NB4 (cell line): ENCODE results near the gene SEPTIN8.

Source experiments
- DNase-seq: peaks from one replicate; pipeline ENCODE4 v3.0.0; 2010; ENCODE audit warnings: low read depth
- H3K4me3 ChIP-seq: one replicate; pipeline ENCODE4 v1.5.1; 2011; ENCODE audit warnings: mild to moderate bottlenecking, low read depth, low read length, moderate library complexity
- CTCF ChIP-seq: IDR thresholded peaks from one replicate; pipeline ENCODE4 v1.5.1; 2012; ENCODE audit warnings: low read depth, low read length
- MAX ChIP-seq: IDR thresholded peaks from 2 replicates; pipeline ENCODE4 v1.6.1; 2011; ENCODE audit warnings: low read depth, low read length
- MYC ChIP-seq: IDR thresholded peaks from 2 replicates; pipeline ENCODE4 v1.6.1; 2011; ENCODE audit warnings: low read depth, low read length
- POLR2A ChIP-seq: IDR thresholded peaks from 2 replicates; pipeline ENCODE4 v1.6.1; 2011; ENCODE audit warnings: mild to moderate bottlenecking; ENCODE audit not compliant: insufficient read length; ENCODE audit errors: extremely low read depth

The SEPTIN8 gene

GRCh38 chr5:132787076-132787475 is 10.0 kb upstream of the SEPTIN8 start:
- H3K4me3 ChIP-seq: no peak overlapping the region
- no peak for TF ChIP-seq MYC
- TF ChIP-seq POLR2A: no peak
- TF ChIP-seq CTCF: no peak
- TF ChIP-seq MAX: no peak

GRCh38 chr5:132785864-132786263 is 8.8 kb upstream of the SEPTIN8 start:
- TF ChIP-seq CTCF (no peak), MYC (no peak), POLR2A (no peak), MAX (no peak)
- no peak overlapping the region for H3K4me3 ChIP-seq
- no peak for DNase-seq

More at GRCh38 chr5:132787076-132787475, 10.0 kb upstream of the SEPTIN8 start:
- DNase-seq: no peak

GRCh38 chr5:132785365-132785764 is 8.3 kb upstream of the SEPTIN8 start:
- no peak for TF ChIP-seq MYC
- TF ChIP-seq CTCF: no peak
- TF ChIP-seq MAX: no peak
- no peak for TF ChIP-seq POLR2A
- DNase-seq: no peak
- no peak overlapping the region for H3K4me3 ChIP-seq

GRCh38 chr5:132782101-132782500 is 5.1 kb upstream of the SEPTIN8 start:
- peak; percentile 64 for DNase-seq
- TF ChIP-seq MYC (peak; percentile 28; the same call in 1 of the 2 replicates), MAX (peak; percentile 63), CTCF (no peak)
- no peak overlapping the region for H3K4me3 ChIP-seq

- no peak for TF ChIP-seq POLR2A
- TF ChIP-seq MYC: no peak
- no peak for TF ChIP-seq MAX
- no peak for TF ChIP-seq CTCF
- no peak overlapping the region for H3K4me3 ChIP-seq
- no peak for DNase-seq
These were observed 4.0 kb upstream of the SEPTIN8 start for GRCh38 chr5:132781029-132781428.

- no peak overlapping the region for H3K4me3 ChIP-seq
- no peak for TF ChIP-seq CTCF
- TF ChIP-seq POLR2A: no peak
- no peak for TF ChIP-seq MAX
- TF ChIP-seq MYC: no peak
- no peak for DNase-seq
These were observed 3.5 kb upstream of the SEPTIN8 start for GRCh38 chr5:132780577-132780976.
